IMR-90 (cell line): ENCODE results near the gene ZFPL1.

Experiments used
- BHLHE40 ChIP-seq: fragments of 150-350 bp; IDR thresholded peaks from 2 replicates; pipeline ENCODE4 v1.6.1; 2016; ENCODE audit warnings: mild to moderate bottlenecking, low read depth, low read length
- CEBPB ChIP-seq: IDR thresholded peaks from 2 replicates; pipeline ENCODE4 v1.6.1; 2012; ENCODE audit warnings: low read depth, low read length, improper control_type of control experiment
- CTCF ChIP-seq: conservative IDR thresholded peaks from 2 replicates; pipeline ENCODE4 v1.5.1; 2012; ENCODE audit warnings: mild to moderate bottlenecking, low read depth, low read length, improper control_type of control experiment
- ELK1 ChIP-seq: fragments of 150-350 bp; IDR thresholded peaks from 2 replicates; pipeline ENCODE4 v1.6.1; 2016; ENCODE audit warnings: low read depth, mild to moderate bottlenecking, low read length, moderate library complexity, borderline replicate concordance
- FOS ChIP-seq: fragments of 150-350 bp; IDR thresholded peaks from 2 replicates; pipeline ENCODE4 v1.6.1; 2016; ENCODE audit warnings: low read depth, low read length
- MAZ ChIP-seq: IDR thresholded peaks from 2 replicates; pipeline ENCODE4 v1.6.1; 2012; ENCODE audit warnings: low read depth, mild to moderate bottlenecking, low read length, improper control_type of control experiment, moderate library complexity, borderline replicate concordance
- MXI1 ChIP-seq: IDR thresholded peaks from 2 replicates; pipeline ENCODE4 v1.6.1; 2012; ENCODE audit warnings: low read depth, mild to moderate bottlenecking, low read length, moderate library complexity, borderline replicate concordance
- NFE2L2 ChIP-seq: fragments of 150-350 bp; IDR thresholded peaks from 2 replicates; pipeline ENCODE4 v1.6.1; 2016; ENCODE audit warnings: low read depth, mild to moderate bottlenecking, low read length
- POLR2A ChIP-seq: IDR thresholded peaks from 2 replicates; pipeline ENCODE4 v1.6.1; 2012; ENCODE audit warnings: mild to moderate bottlenecking, low read depth, low read length
- RAD21 ChIP-seq: IDR thresholded peaks from 2 replicates; pipeline ENCODE4 v1.6.1; 2012; ENCODE audit warnings: low read length, improper control_type of control experiment
- RCOR1 ChIP-seq: IDR thresholded peaks from 2 replicates; pipeline ENCODE4 v1.6.1; 2012; ENCODE audit warnings: mild to moderate bottlenecking, low read length, improper control_type of control experiment; ENCODE audit not compliant: insufficient replicate concordance
- RFX5 ChIP-seq: IDR thresholded peaks from 2 replicates; pipeline ENCODE4 v1.8.0; 2012; ENCODE audit warnings: low read depth, mild to moderate bottlenecking, low read length, moderate library complexity
- SMC3 ChIP-seq: fragments of 150-350 bp; IDR thresholded peaks from 2 replicates; pipeline ENCODE4 v1.6.1; 2016; ENCODE audit warnings: low read depth, mild to moderate bottlenecking, antibody characterized with exemption, low read length, moderate library complexity
- USF2 ChIP-seq: fragments of 150-350 bp; IDR thresholded peaks from 2 replicates; pipeline ENCODE4 v1.6.1; 2017; ENCODE audit warnings: mild to moderate bottlenecking, antibody characterized with exemption, low read length, low read depth

GRCh38 chr11:65053827-65054508, 30.1 kb upstream of the ZFPL1 start:
- no peak for TF ChIP-seq RFX5
- TF ChIP-seq POLR2A = no peak
- no peak for TF ChIP-seq CTCF
- TF ChIP-seq SMC3 = no peak
- no peak for TF ChIP-seq MAZ
- no peak for TF ChIP-seq USF2
- no peak for TF ChIP-seq RAD21
- TF ChIP-seq ELK1 = no peak
- no peak for TF ChIP-seq CEBPB
- no peak for TF ChIP-seq FOS
- TF ChIP-seq MXI1 = no peak
- no peak for TF ChIP-seq BHLHE40
- no peak for TF ChIP-seq NFE2L2
- no peak for TF ChIP-seq RCOR1
